ENCODE results near the gene GLS. TPM values are rescaled to one million over a fixed set of nuclear protein-coding genes. Genes with fewer than 3 reads are reported as not detected.
"Not testable (repeated sequence)": the region's sequence is repeated elsewhere in the genome, so short reads cannot be mapped to it uniquely, and the experiment has no call there.

GLS gene
- total RNA-seq, 1 donor from 2014 or later: 163 TPM

DNA sequence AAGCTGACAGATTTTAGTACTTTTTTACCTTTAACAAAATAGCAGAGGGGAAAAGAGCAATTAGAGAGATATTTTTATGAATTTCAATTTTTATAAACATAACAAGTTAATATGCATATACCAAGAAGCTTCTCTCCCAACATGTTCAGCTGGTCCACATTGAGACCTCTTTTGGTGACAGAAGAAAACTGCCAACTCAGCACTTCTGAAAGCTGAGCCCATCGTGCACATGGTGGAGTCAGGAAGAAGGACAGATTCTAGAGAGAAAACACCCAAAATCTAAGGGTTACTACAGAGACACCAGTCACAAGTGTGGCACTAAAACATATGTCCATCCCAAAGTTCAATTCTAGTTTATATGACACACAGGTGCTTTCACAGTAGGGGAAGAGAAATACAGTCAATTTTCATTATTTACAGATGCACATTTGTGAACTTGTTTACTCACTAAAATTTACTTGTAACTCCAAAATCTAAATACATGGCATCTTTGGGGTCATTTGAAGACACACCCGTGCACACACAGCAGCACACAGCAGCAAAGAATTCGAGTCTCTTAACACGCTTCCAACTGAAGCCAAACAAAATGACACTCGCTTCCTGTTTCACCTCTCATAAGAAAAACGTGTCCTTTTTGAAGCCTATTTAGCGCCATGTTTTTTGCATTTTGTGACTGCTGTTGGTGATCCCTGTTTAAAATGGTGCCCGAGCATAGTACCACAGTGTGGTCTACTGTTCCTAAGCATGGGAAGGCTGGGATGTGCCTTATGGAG lies 101.8 kb downstream of the GLS start:
- Histone ChIP-seq H3K9me3 (ENCODE audit: control insufficient read depth in 3 of 3, low read length in 3 of 3) (no peaks in the 10 kb centered on the region), H3K27ac (ENCODE audit: low read depth, low read length) (no peak overlapping the region), H3K36me3 (ENCODE audit: control insufficient read depth in 3 of 3, insufficient read depth in 3 of 3, low read length in 3 of 3) (peaks cover 80 to 93% (median 85%) of the 10 kb centered on the region in 3 donors), H3K4me1 (ENCODE audit: control insufficient read depth in 3 of 3, insufficient read depth in 3 of 3, low read length in 3 of 3) (peaks cover 0 to 7% (median 0%) of the 10 kb centered on the region in 3 donors), H3K27me3 (ENCODE audit: control insufficient read depth in 3 of 3, insufficient read depth in 3 of 3, low read length in 3 of 3) (no peaks in the 10 kb centered on the region), H3K9ac (ENCODE audit: low read depth in 1 of 3, low read length in 3 of 3) (no peak overlapping the region), H3K4me3 (ENCODE audit: low read length in 3 of 3) (no peak overlapping the region)

DNA sequence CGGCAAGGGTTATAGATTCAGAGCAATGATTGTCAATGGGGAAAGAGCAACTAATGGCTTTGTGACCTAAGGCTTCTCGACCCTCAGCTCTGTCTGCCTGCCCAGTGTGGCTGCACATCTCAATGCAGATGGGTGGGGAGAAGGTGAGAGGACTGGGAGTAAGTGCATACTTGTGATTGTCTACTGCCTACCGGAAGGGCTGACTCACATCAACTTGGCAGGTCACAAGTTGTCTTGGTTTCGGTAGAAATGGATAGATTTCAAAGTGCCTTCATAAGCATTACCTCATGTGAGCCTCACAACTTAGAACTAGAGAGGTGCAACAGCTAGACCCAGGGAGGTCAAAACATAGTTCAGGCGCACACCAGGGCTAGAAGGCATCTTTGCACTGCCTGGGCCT lies 104.0 kb downstream of the GLS start:
- Histone ChIP-seq H3K27me3 (ENCODE audit: control insufficient read depth in 3 of 3, insufficient read depth in 3 of 3, low read length in 3 of 3) (no peaks in the 10 kb centered on the region), H3K4me3 (ENCODE audit: low read length in 3 of 3) (no peak overlapping the region), H3K36me3 (ENCODE audit: control insufficient read depth in 3 of 3, insufficient read depth in 3 of 3, low read length in 3 of 3) (peaks cover 76 to 89% (median 87%) of the 10 kb centered on the region in 3 donors), H3K9ac (ENCODE audit: low read depth in 1 of 3, low read length in 3 of 3) (no peak overlapping the region), H3K4me1 (ENCODE audit: control insufficient read depth in 3 of 3, insufficient read depth in 3 of 3, low read length in 3 of 3) (peaks cover 0 to 4% (median 0%) of the 10 kb centered on the region in 3 donors), H3K27ac (ENCODE audit: low read depth, low read length) (no peak overlapping the region), H3K9me3 (ENCODE audit: control insufficient read depth in 3 of 3, low read length in 3 of 3) (no peaks in the 10 kb centered on the region)

DNA sequence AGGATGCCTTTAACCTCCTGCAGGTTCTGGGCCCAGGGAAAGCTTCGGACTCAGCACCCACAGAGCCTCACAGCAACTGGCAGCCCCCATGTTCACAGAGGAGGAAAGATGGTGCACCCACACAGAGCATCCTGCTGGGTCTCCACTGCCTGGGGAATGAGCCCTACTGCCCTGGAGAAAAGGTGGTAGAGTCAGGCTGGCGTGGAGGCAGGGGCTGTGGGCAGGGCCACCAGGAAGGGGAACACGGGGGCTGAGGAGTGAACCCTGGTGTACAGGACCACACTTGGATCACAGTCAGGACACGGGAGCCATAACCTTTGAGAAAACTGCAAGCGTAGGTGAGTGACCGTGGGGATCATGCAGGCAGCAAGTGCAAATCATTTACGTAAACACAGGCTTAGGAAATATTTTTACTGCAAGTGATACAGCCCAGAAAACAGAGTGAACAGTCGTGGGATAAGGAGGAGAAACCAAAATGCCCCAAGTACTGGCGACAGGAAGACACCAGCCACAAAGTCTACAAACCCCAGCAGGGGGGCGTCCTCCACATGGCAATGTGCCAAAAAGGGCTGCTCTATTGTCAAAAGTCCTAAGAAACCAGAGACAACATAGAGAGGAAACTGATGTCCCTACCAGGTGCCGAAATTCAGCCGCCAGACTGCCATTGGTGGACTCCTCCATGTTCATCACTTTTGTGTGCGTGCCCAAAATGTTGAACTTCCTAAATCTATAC lies 105.8 kb downstream of the GLS start:
- Histone ChIP-seq H3K27ac (ENCODE audit: low read depth, low read length) (no peak overlapping the region), H3K4me3 (ENCODE audit: low read length in 3 of 3) (no peak overlapping the region), H3K9ac (ENCODE audit: low read depth in 1 of 3, low read length in 3 of 3) (no peak overlapping the region), H3K36me3 (ENCODE audit: control insufficient read depth in 3 of 3, insufficient read depth in 3 of 3, low read length in 3 of 3) (peaks cover 69 to 91% (median 87%) of the 10 kb centered on the region in 3 donors), H3K27me3 (ENCODE audit: control insufficient read depth in 3 of 3, insufficient read depth in 3 of 3, low read length in 3 of 3) (no peaks in the 10 kb centered on the region), H3K9me3 (ENCODE audit: control insufficient read depth in 3 of 3, low read length in 3 of 3) (no peaks in the 10 kb centered on the region), H3K4me1 (ENCODE audit: control insufficient read depth in 3 of 3, insufficient read depth in 3 of 3, low read length in 3 of 3) (no peaks in the 10 kb centered on the region)

DNA sequence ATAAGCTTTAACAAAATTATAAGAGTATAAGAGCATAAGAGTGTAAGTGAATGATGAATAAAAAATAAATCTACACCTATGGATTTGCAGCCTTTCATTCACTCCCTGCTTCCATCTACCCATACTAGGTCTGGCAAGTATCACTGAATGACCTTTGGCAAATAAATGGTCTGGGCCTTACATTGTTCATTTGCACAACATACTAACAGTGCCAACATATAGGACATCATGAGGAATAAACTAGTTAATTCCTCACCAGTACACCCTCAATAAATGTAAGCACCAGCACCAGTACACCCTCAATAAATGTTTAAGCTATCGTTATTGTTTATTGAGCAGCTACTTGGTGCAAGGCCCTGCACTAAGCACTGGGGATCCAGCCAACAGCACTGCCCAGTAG lies 106.5 kb downstream of the GLS start:
- Histone ChIP-seq H3K9ac (ENCODE audit: low read depth in 1 of 3, low read length in 3 of 3) (no peak overlapping the region), H3K27me3 (ENCODE audit: control insufficient read depth in 3 of 3, insufficient read depth in 3 of 3, low read length in 3 of 3) (no peaks in the 10 kb centered on the region), H3K27ac (ENCODE audit: low read depth, low read length) (no peak overlapping the region), H3K36me3 (ENCODE audit: control insufficient read depth in 3 of 3, insufficient read depth in 3 of 3, low read length in 3 of 3) (peaks cover 66 to 89% (median 87%) of the 10 kb centered on the region in 3 donors), H3K4me1 (ENCODE audit: control insufficient read depth in 3 of 3, insufficient read depth in 3 of 3, low read length in 3 of 3) (no peaks in the 10 kb centered on the region), H3K4me3 (ENCODE audit: low read length in 3 of 3) (no peak overlapping the region), H3K9me3 (ENCODE audit: control insufficient read depth in 3 of 3, low read length in 3 of 3) (no peaks in the 10 kb centered on the region)

DNA sequence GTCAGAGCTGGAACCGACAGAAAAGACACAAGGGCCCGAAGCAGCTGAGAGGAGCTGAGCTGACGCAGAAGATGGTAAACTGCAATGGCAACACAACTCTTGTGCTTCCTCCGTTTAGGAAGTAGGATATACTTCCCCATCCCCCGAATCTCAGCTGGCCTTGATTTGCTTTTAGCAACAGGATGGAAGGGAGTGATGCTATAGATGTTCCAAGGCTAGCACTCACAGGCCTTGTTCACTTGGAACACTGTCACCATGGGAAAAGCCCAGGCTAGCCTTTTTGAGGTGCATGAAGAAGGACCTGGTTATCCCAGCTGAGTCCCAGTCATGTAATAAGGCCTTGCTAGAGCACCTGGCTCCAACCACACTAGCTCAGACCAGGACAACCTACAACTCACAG lies 107.3 kb downstream of the GLS start:
- Histone ChIP-seq H3K9ac (ENCODE audit: low read depth in 1 of 3, low read length in 3 of 3) (no peak overlapping the region), H3K27ac (ENCODE audit: low read depth, low read length) (no peak overlapping the region), H3K27me3 (ENCODE audit: control insufficient read depth in 3 of 3, insufficient read depth in 3 of 3, low read length in 3 of 3) (no peaks in the 10 kb centered on the region), H3K4me3 (ENCODE audit: low read length in 3 of 3) (no peak overlapping the region), H3K4me1 (ENCODE audit: control insufficient read depth in 3 of 3, insufficient read depth in 3 of 3, low read length in 3 of 3) (no peaks in the 10 kb centered on the region), H3K9me3 (ENCODE audit: control insufficient read depth in 3 of 3, low read length in 3 of 3) (no peaks in the 10 kb centered on the region), H3K36me3 (ENCODE audit: control insufficient read depth in 3 of 3, insufficient read depth in 3 of 3, low read length in 3 of 3) (peaks cover 63 to 84% (median 84%) of the 10 kb centered on the region in 3 donors)

DNA sequence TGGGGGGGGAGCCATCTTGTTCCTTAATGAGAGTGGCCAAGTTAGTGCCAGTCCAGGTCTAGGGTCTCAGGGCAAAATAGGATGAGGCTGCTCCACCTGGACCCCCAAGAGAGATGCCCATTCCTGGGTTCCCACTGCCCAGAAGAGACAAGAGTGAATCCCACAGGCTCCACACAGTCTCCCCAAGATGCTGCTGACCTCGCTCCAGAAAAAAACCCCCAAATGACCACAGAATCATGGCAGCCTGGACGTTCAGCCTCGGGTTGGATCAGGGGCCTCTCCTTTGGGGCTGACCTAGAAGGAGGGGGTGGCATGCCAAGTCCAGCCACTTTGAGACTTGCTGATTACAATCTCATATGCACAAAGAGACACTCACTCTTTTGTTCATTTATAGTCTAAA lies 108.3 kb downstream of the GLS start:
- Histone ChIP-seq H3K4me1 (ENCODE audit: control insufficient read depth in 3 of 3, insufficient read depth in 3 of 3, low read length in 3 of 3) (no peaks in the 10 kb centered on the region), H3K9me3 (ENCODE audit: control insufficient read depth in 3 of 3, low read length in 3 of 3) (no peaks in the 10 kb centered on the region), H3K9ac (ENCODE audit: low read depth in 1 of 3, low read length in 3 of 3) (no peak overlapping the region), H3K27ac (ENCODE audit: low read depth, low read length) (no peak overlapping the region), H3K4me3 (ENCODE audit: low read length in 3 of 3) (no peak overlapping the region), H3K36me3 (ENCODE audit: control insufficient read depth in 3 of 3, insufficient read depth in 3 of 3, low read length in 3 of 3) (peaks cover 58 to 85% (median 84%) of the 10 kb centered on the region in 3 donors), H3K27me3 (ENCODE audit: control insufficient read depth in 3 of 3, insufficient read depth in 3 of 3, low read length in 3 of 3) (no peaks in the 10 kb centered on the region)

DNA sequence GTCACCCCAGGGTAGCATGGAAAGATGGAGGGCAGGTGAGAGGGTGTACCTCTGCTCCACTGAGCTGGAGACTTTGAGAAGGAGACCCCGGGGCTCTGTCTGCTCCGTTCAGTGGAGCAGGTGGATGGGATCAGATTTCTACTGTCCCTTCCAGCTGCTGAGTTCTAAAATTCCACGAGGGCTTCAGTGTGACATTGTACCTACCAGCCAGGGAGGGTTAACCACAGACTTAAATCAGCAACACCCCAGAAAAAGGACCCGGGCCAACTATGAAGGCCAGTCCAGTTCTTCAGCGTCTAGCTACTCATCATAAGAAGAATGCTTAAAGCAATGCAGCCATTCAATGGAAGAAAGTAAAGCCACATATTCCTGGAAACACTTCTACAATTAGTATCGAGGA lies 109.5 kb downstream of the GLS start:
- H3K4me1 ChIP-seq (ENCODE audit: control insufficient read depth in 3 of 3, insufficient read depth in 3 of 3, low read length in 3 of 3): no peaks in the 10 kb centered on the region
- H3K27me3 ChIP-seq (ENCODE audit: control insufficient read depth in 3 of 3, insufficient read depth in 3 of 3, low read length in 3 of 3): no peaks in the 10 kb centered on the region
- no peak overlapping the region for H3K27ac ChIP-seq (ENCODE audit: low read depth, low read length)
- H3K4me3 ChIP-seq (ENCODE audit: low read length in 3 of 3): no peak overlapping the region
- peaks cover 55 to 82% (median 80%) of the 10 kb centered on the region in 3 donors for H3K36me3 ChIP-seq (ENCODE audit: control insufficient read depth in 3 of 3, insufficient read depth in 3 of 3, low read length in 3 of 3)
- no peaks in the 10 kb centered on the region for H3K9me3 ChIP-seq (ENCODE audit: control insufficient read depth in 3 of 3, low read length in 3 of 3)
- H3K9ac ChIP-seq (ENCODE audit: low read depth in 1 of 3, low read length in 3 of 3): no peak overlapping the region

DNA sequence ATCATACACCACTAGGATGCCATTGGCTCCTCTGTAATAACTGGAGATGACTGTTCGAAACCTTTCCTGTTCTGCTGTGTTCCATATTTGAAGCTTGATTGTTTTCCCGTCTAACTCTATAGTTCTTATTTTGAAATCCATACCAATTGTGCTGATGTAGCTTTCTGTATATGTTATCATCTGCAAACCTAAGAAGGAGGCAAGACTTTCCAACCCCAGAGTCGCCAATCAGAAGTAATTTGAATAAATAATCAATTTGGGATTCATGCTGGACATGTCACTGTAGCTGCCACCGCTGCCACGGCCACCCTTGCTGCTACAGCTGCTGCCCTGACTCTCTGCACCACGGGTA lies 112.6 kb downstream of the GLS start:
- H3K4me3 ChIP-seq (ENCODE audit: low read length in 3 of 3): no peak overlapping the region
- H3K4me1 ChIP-seq (ENCODE audit: control insufficient read depth in 3 of 3, insufficient read depth in 3 of 3, low read length in 3 of 3): no peaks in the 10 kb centered on the region
- H3K9ac ChIP-seq (ENCODE audit: low read depth in 1 of 3, low read length in 3 of 3): no peak overlapping the region
- H3K27ac ChIP-seq (ENCODE audit: low read depth, low read length): no peak overlapping the region
- H3K36me3 ChIP-seq (ENCODE audit: control insufficient read depth in 3 of 3, insufficient read depth in 3 of 3, low read length in 3 of 3): peaks cover 54 to 84% (median 74%) of the 10 kb centered on the region in 3 donors
- no peaks in the 10 kb centered on the region for H3K9me3 ChIP-seq (ENCODE audit: control insufficient read depth in 3 of 3, low read length in 3 of 3)
- H3K27me3 ChIP-seq (ENCODE audit: control insufficient read depth in 3 of 3, insufficient read depth in 3 of 3, low read length in 3 of 3): no peaks in the 10 kb centered on the region

DNA sequence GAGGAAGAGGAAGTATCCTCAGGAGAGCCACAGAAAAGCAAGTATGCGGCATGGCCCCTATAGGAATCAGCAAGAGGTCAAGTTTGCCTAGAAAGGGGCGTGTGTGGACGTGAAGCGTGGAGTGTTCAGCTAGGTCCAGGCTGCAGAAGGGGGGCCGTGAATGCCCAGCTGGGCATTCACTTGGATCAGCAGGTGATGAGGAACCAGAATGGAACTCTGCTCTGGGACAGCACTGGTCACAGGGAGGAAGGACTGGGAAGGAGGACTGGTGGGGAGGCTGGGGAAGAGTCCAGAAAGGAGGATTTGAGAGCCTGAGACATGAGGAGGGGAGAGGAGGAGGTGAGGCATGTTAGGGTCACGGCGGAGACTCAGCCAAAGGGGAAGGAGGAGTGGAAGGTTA lies 113.5 kb downstream of the GLS start:
- Histone ChIP-seq H3K36me3 (ENCODE audit: control insufficient read depth in 3 of 3, insufficient read depth in 3 of 3, low read length in 3 of 3) (peaks cover 55 to 80% (median 72%) of the 10 kb centered on the region in 3 donors), H3K4me3 (ENCODE audit: low read length in 3 of 3) (no peak overlapping the region)

DNA sequence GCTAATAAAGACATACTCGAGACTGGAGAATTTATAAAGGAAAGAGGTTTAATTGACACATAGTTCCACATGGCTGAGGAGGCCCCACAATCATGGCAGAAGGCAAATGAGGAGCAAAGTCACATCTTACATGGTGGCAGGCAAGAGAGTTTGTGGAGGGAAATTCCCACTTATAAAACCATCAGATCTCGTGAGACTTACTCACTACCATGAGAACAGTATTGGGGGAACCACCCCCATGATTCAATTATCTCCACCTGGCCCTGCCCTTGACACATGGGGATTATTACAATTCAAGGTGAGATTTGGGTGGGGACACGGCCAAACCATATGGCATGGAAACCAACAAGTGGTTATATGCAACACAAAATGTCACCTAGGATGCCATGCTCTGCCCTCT lies 114.7 kb downstream of the GLS start:
- H3K9me3 ChIP-seq (ENCODE audit: control insufficient read depth in 3 of 3, low read length in 3 of 3); H3K9ac ChIP-seq (ENCODE audit: low read depth in 1 of 3, low read length in 3 of 3); H3K27ac ChIP-seq (ENCODE audit: low read depth, low read length); H3K4me3 ChIP-seq (ENCODE audit: low read length in 3 of 3); H3K4me1 ChIP-seq (ENCODE audit: control insufficient read depth in 3 of 3, insufficient read depth in 3 of 3, low read length in 3 of 3); H3K27me3 ChIP-seq (ENCODE audit: control insufficient read depth in 3 of 3, insufficient read depth in 3 of 3, low read length in 3 of 3): not testable (repeated sequence)
- peaks cover 56 to 84% (median 72%) of the 10 kb centered on the region in 3 donors for H3K36me3 ChIP-seq (ENCODE audit: control insufficient read depth in 3 of 3, insufficient read depth in 3 of 3, low read length in 3 of 3)

More for the DNA sequence above, 113.5 kb downstream of the GLS start:
- Histone ChIP-seq H3K27ac (ENCODE audit: low read depth, low read length) (no peak overlapping the region), H3K4me1 (ENCODE audit: control insufficient read depth in 3 of 3, insufficient read depth in 3 of 3, low read length in 3 of 3) (no peaks in the 10 kb centered on the region), H3K27me3 (ENCODE audit: control insufficient read depth in 3 of 3, insufficient read depth in 3 of 3, low read length in 3 of 3) (no peaks in the 10 kb centered on the region), H3K9me3 (ENCODE audit: control insufficient read depth in 3 of 3, low read length in 3 of 3) (no peaks in the 10 kb centered on the region), H3K9ac (ENCODE audit: low read depth in 1 of 3, low read length in 3 of 3) (no peak overlapping the region)

All from skeletal muscle tissue (tissue), 4 donors.